HepG2 (cell line): Measurements from ENCODE around the gene KRTAP1-5. TPM values are rescaled to one million over a fixed set of nuclear protein-coding genes. Genes with fewer than 3 reads are reported as not detected.
"Not testable (repeated sequence)": the region's sequence is repeated elsewhere in the genome, so short reads cannot be mapped to it uniquely, and the experiment has no call there.

Experiments used
- ATAC-seq: fragments of 200-7000 bp; cut with Tn5 transposase; 3 replicates; pipeline ENCODE4 v1.9.1; 2020; ENCODE audit warnings: mild to moderate bottlenecking, moderate library complexity
- BruUV-seq: library from RNA; stranded (reverse); fragments of 400-500 nt; replicated peaks from 2 replicates; lab custom pipeline; 2021; lab: Mats Ljungman, UMichigan
- CTCF ChIA-PET: fragments of 300-600 bp; formaldehyde crosslinking; extraction: SDS; loops from one replicate; lab custom pipeline; 2021; ENCODE audit warnings: low total read pairs, inconsistent platforms, low intra/inter-chr PET ratio; lab: Yijun Ruan, JAX
- POLR2A ChIA-PET: fragments of 350-600 bp; sonication (Branson Sonifier 250); formaldehyde crosslinking; loops from one replicate; lab custom pipeline; 2020; ENCODE audit warnings: antibody characterized with exemption, inconsistent platforms; lab: Yijun Ruan, JAX
- DNase-seq: peaks from one replicate; pipeline ENCODE4 v3.0.0-alpha.2; 2015; ENCODE audit warnings: low spot score
- FAIRE-seq: peaks from 3 replicates; lab custom pipeline; 2011; peaks lifted over from hg19 to GRCh38; lab: Jason Lieb, UNC
- H2AFZ ChIP-seq: one replicate; pipeline ENCODE4 v1.6.1; 2011; ENCODE audit warnings: low read length, inconsistent platforms
- H3K27ac ChIP-seq: fragments of 300-600 bp; 3 replicates; pipeline ENCODE4 v1.8.0; 2011; ENCODE audit warnings: mixed run types, mild to moderate bottlenecking, mixed read lengths, low read length, inconsistent platforms; ENCODE audit not compliant: insufficient read depth; ENCODE audit errors: extremely low read length
- H3K27me3 ChIP-seq, 2 experiments: fragments of 200-600 bp in 1 of 2; 2 replicates in 1 of 2; 3 replicates in 1 of 2; pipeline versions ENCODE4 v1.6.0 to v1.8.0; 2011; ENCODE audit warnings: low read length in 2 of 2, mild to moderate bottlenecking in 2 of 2, moderate library complexity in 2 of 2, inconsistent platforms in 1 of 2; ENCODE audit not compliant: insufficient read depth in 2 of 2, control insufficient read depth in 1 of 2
- H3K36me3 ChIP-seq, 2 experiments: fragments of 200-600 bp in 1 of 2; replicated peaks in 1 of 2; 2 replicates in 1 of 2; 3 replicates in 1 of 2; pipeline versions ENCODE4 v1.5.1 to v1.8.0; 2011; ENCODE audit warnings: low read length in 2 of 2, inconsistent platforms in 1 of 2; ENCODE audit not compliant: insufficient read depth in 2 of 2, control insufficient read depth in 1 of 2
- H3K4me1 ChIP-seq: 2 replicates; pipeline ENCODE4 v1.5.1; 2012; ENCODE audit warnings: low read length, inconsistent platforms; ENCODE audit not compliant: insufficient read depth
- H3K4me2 ChIP-seq: 2 replicates; pipeline ENCODE4 v1.6.0; 2011; ENCODE audit warnings: low read depth, low read length, inconsistent platforms
- H3K4me3 ChIP-seq, 3 experiments: fragments of 200-600 bp in 1 of 3; sonication (generic), shearing (Covaris generic) in 1 of 3; replicated peaks in 1 of 3; 2 replicates each; pipeline ENCODE4 v1.5.1; 2011 to 2016; ENCODE audit warnings: low read length in 3 of 3, inconsistent platforms in 2 of 3, low read depth in 2 of 3, mild to moderate bottlenecking in 2 of 3, control low read depth in 1 of 3, mixed read lengths in 1 of 3; ENCODE audit not compliant: insufficient read depth in 1 of 3
- H3K79me2 ChIP-seq: one replicate; pipeline ENCODE4 v1.6.1; 2011; ENCODE audit warnings: low read length, inconsistent platforms; ENCODE audit not compliant: insufficient read depth
- H3K9ac ChIP-seq: 2 replicates; pipeline ENCODE4 v1.6.0; 2011; ENCODE audit warnings: mild to moderate bottlenecking, low read depth, low read length, inconsistent platforms; ENCODE audit not compliant: insufficient read depth
- H3K9me3 ChIP-seq: 2 replicates; pipeline ENCODE4 v1.5.1; 2012; ENCODE audit warnings: mild to moderate bottlenecking, low read length
- H4K20me1 ChIP-seq: 2 replicates; pipeline ENCODE4 v1.6.0; 2011; ENCODE audit warnings: inconsistent platforms, mild to moderate bottlenecking, low read length, moderate library complexity; ENCODE audit not compliant: insufficient read depth
- CCDC6 ChIP-seq: sonication (generic); formaldehyde crosslinking; IDR thresholded peaks from 2 replicates; pipeline ENCODE4 v1.8.1; 2022; ENCODE audit warnings: mild to moderate bottlenecking, missing genetic modification reagents, moderate library complexity
- MEF2D ChIP-seq: sonication (generic); formaldehyde crosslinking; IDR thresholded peaks from 2 replicates; pipeline ENCODE4 v1.5.1; 2020; ENCODE audit warnings: mild to moderate bottlenecking, missing genetic modification reagents
- NPAS2 ChIP-seq: sonication (generic); formaldehyde crosslinking; IDR thresholded peaks from 2 replicates; pipeline ENCODE4 v1.8.0; 2022; ENCODE audit warnings: mild to moderate bottlenecking, missing genetic modification reagents, borderline replicate concordance
- XRCC5 ChIP-seq: fragments of 200-400 bp; formaldehyde crosslinking; optimal IDR thresholded peaks from 2 replicates; pipeline ENCODE3; 2017; ENCODE audit warnings: mild to moderate bottlenecking, low read length
- ZNF263 ChIP-seq: sonication (generic); formaldehyde crosslinking; IDR thresholded peaks from 2 replicates; pipeline ENCODE4 v1.4.0; 2020; ENCODE audit warnings: missing genetic modification reagents
- ZNF557 ChIP-seq: sonication (generic); formaldehyde crosslinking; IDR thresholded peaks from 2 replicates; pipeline ENCODE4 v1.4.0; 2020; ENCODE audit warnings: missing genetic modification reagents
- ZNF768 ChIP-seq: sonication (generic); formaldehyde crosslinking; IDR thresholded peaks from 2 replicates; pipeline ENCODE4 v1.4.0; 2020; ENCODE audit warnings: missing genetic modification reagents
- WGBS: methylation state at CpG from one replicate; pipeline ENCODE4 v1.1.6; 2017; ENCODE audit warnings: low lambda C conversion rate; 5-methylcytosine and 5-hydroxymethylcytosine counted together
- in situ Hi-C: cut with HindIII; loops from 2 replicates; pipeline ENCODE4 v1.10.0; 2017; ENCODE audit warnings: low pct_unique_long_range_greater_than_20kb; ENCODE audit not compliant: extremely low pct_ligation_motif_present
- intact Hi-C: fragments of 100-400 bp; cut with micrococcal nuclease; formaldehyde crosslinking; loops from one replicate; pipeline ENCODE4 v1.10.0; 2022; ENCODE audit not compliant: unreplicated experiment
- polyA plus RNA-seq, 8 experiments: library from polyadenylated mRNA; depleted of rRNA in 3 of 8; stranded (reverse) in 7 of 8; unstranded in 1 of 8; fragments of >200 nt; fragmentation: Illumina TruSeq in 4 of 8; extraction: Trizol in 4 of 8; gene quantifications; 2 replicates each; pipeline versions ENCODE4 v1.2.1 to v1.2.3, GENCODE V29; 2011 to 2016; ENCODE audit warnings: low read depth in 4 of 8, missing spikeins in 1 of 8, mixed read lengths in 1 of 8; ENCODE audit not compliant: insufficient read depth in 1 of 8
- total RNA-seq, 5 experiments: library from RNA; depleted of rRNA; stranded (reverse); fragments of >200 nt; fragmentation: Illumina TruSeq; extraction: Trizol; gene quantifications; 2 replicates each; pipeline ENCODE4 v1.2.3, GENCODE V29; 2016; ENCODE audit warnings: low read depth in 1 of 5

Gene KRTAP1-5
- total and polyA plus RNA-seq, 2 of the 13 experiments (the other 11 are each of a cell fraction or from before 2014, with no cell fraction given): 0.09 TPM; not detected in 1

- BruUV-seq: no TSS peak
- Histone ChIP-seq H3K36me3 (no peaks in the 10 kb centered on the region), H4K20me1 (no peaks in the 10 kb centered on the region), H3K27ac (no peak overlapping the region), H3K9me3 (peaks cover 3% of the 10 kb centered on the region), H3K4me2 (no peak overlapping the region), H3K79me2 (no peaks in the 10 kb centered on the region), H3K4me3 (no peak overlapping the region), H3K27me3 (no peaks in the 10 kb centered on the region), H3K4me1 (no peaks in the 10 kb centered on the region), H3K9ac (no peak overlapping the region), H2AFZ (no peak overlapping the region)
- no peak for DNase-seq
- no peak for ATAC-seq
- 65% methylated on average over 2 of the region's 2 CpGs for WGBS
- intact Hi-C loops: no loop called here
- FAIRE-seq: no peak
- CTCF ChIA-PET: no interaction called here
- in situ Hi-C loops: no loop called here
- TF ChIP-seq ZNF557 (CRISPR knock-in tag) (no peak), CCDC6 (CRISPR knock-in tag) (no peak), NPAS2 (CRISPR knock-in tag) (no peak), MEF2D (CRISPR knock-in tag) (no peak), ZNF263 (no peak), XRCC5 (no peak)
- POLR2A ChIA-PET: no interaction called here
Observed at GRCh38 chr17:41037853-41038350, 10.9 kb upstream of the KRTAP1-5 start.

GRCh38 chr17:41034346-41034935 lies 7.4 kb upstream of the KRTAP1-5 start, which contains the start of gene KRTAP1-3:
TSS of gene KRTAP1-3 (minus strand) at chr17:41034874. CDS start at chr17:41034821, 53 bp downstream.
- intact Hi-C loops, BruUV-seq, ATAC-seq, H3K79me2 ChIP-seq, POLR2A ChIA-PET, H3K4me1 ChIP-seq, H4K20me1 ChIP-seq, DNase-seq, H2AFZ ChIP-seq, H3K9me3 ChIP-seq, H3K27ac ChIP-seq, FAIRE-seq, H3K4me3 ChIP-seq, H3K4me2 ChIP-seq, H3K9ac ChIP-seq, H3K36me3 ChIP-seq, H3K27me3 ChIP-seq, CTCF ChIA-PET, in situ Hi-C loops: not testable (repeated sequence)
- 72% methylated on average over 9 of the region's 10 CpGs for WGBS
- TF ChIP-seq ZNF768 (CRISPR knock-in tag): peak; percentile 12; the same call in 1 of the 2 replicates
